SH-SY5Y (cell line): ENCODE data around the gene INPP5A.

Experiments used
- GATA2 ChIP-seq: IDR thresholded peaks from 2 replicates; pipeline ENCODE4 v1.6.1; 2011; ENCODE audit warnings: mild to moderate bottlenecking, low read depth, low read length
- GATA3 ChIP-seq: IDR thresholded peaks from 2 replicates; pipeline ENCODE4 v1.6.1; 2011; ENCODE audit warnings: low read depth, mild to moderate bottlenecking, low read length, moderate library complexity

GRCh38 chr10:132726951-132727350 is 189.4 kb downstream of the INPP5A start:
- TF ChIP-seq GATA2, result no peak
- TF ChIP-seq GATA3, result no peak
